HepG2 (cell line): ENCODE measurements around the gene PPFIA2.

Experiments
- CREB1 ChIP-seq, 2 experiments: fragments of 450-650 bp in 1 of 2; IDR thresholded peaks; 2 replicates each; pipeline ENCODE4 v1.6.1; 2016 to 2017; ENCODE audit warnings: control low read depth in 1 of 2, mild to moderate bottlenecking in 1 of 2, missing compliant biosample characterization in 1 of 2, missing genetic modification characterization in 1 of 2
- MTA1 ChIP-seq: sonication (generic); formaldehyde crosslinking; IDR thresholded peaks from 2 replicates; pipeline ENCODE4 v1.4.0; 2020; ENCODE audit warnings: missing genetic modification reagents, mild to moderate bottlenecking, borderline replicate concordance
- RFX5 ChIP-seq: IDR thresholded peaks from 2 replicates; pipeline ENCODE4 v1.6.1; 2011; ENCODE audit warnings: low read depth, low read length, improper control_type of control experiment
- TFAP4 ChIP-seq: sonication (generic); IDR thresholded peaks from 2 replicates; pipeline ENCODE4 v1.6.1; 2016; ENCODE audit warnings: low read depth, borderline replicate concordance
- ZBTB2 ChIP-seq: sonication (generic); formaldehyde crosslinking; IDR thresholded peaks from 2 replicates; pipeline ENCODE4 v1.8.0; 2022; ENCODE audit warnings: low read depth, missing genetic modification reagents

GRCh38 chr12:81591256-81591655 lies 167.9 kb downstream of the PPFIA2 start:
- no peak for TF ChIP-seq MTA1 (CRISPR knock-in tag)
- no peak for TF ChIP-seq ZBTB2 (CRISPR knock-in tag)
- no peak for TF ChIP-seq TFAP4
- TF ChIP-seq CREB1 (IDR thresholded peaks at IDR 0.05): no peak
- no peak for TF ChIP-seq CREB1 (CRISPR knock-in tag; IDR thresholded peaks at IDR 0.05)
- no peak for TF ChIP-seq RFX5
